SK-N-MC (cell line): Measurements from ENCODE around the gene PTGR3.

Source experiments
- EZH2 ChIP-seq: fragments of 200-600 bp; sonication (generic); IDR thresholded peaks from one replicate; pipeline ENCODE4 v1.6.1; 2017; ENCODE audit warnings: antibody characterized with exemption
- FOXP2 ChIP-seq: optimal IDR thresholded peaks from 2 replicates; pipeline ENCODE3; 2011; ENCODE audit warnings: mild to moderate bottlenecking, moderate library complexity; ENCODE audit not compliant: insufficient read depth; ENCODE audit errors: extremely low read length, control extremely low read depth
- POLR2AphosphoS5 ChIP-seq: IDR thresholded peaks from 2 replicates; pipeline ENCODE4 v1.6.1; 2012; ENCODE audit warnings: mild to moderate bottlenecking, low read depth, low read length, borderline replicate concordance

DNA sequence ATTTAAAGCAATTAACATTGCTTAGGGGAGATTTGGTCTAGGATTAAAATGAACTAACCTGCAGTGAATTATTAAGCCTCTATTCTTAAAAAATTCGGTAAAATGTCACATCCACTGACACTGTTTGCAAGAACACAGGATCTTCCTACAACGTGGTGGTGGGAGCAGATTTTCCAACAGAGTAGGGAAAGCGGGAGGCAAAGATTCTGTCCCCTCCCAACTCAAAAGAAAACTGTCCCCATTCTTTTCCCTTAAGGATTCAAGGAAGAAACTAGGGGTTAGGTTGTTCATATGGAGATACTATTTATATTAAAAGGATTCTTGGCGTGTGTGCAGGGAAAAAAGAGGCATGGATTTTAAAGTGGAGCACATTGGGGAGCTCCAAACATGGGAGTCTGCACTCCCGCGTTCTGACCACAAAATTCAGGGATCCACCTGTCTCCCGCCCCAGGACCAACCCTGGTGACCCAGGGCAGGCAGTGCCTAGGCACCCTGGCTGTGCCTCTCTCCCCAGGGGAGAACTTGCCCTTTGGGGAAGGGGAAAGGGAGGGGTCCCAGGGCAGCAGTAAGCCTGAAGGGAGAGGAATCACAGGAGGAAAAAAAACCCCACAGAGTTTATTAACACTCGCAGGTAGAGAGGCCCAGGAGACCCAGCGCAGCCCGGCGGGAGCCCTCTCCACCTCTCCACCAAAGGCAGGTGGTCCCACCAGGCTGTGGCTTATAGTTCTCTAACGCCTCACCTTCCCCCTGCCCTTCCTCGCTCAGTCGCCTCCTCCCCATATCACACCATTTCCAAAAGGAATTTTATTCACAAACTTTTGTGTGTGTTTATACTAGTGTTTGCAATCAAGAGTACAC lies 2.3 kb downstream of the PTGR3 start:
- TF ChIP-seq POLR2AphosphoS5 (no peak), EZH2 (no peak), FOXP2 (no peak)
